ENCODE results near the gene TIMD4. TPM values are rescaled to one million over a fixed set of nuclear protein-coding genes. Genes with fewer than 3 reads are reported as not detected.

TIMD4 gene
- total RNA-seq, 1 experiment from 2014 or later = not detected

GRCh38 chr5:156949424-156949823 lies 13.6 kb downstream of the TIMD4 start:
- H3K36me3 Mint-ChIP-seq (ENCODE audit: insufficient read depth in 1 of 3, low read depth in 3 of 3) = no peaks in the 10 kb centered on the region; a peak in 1 of 7 replicates
- H2AK5ac ChIP-seq (ENCODE audit: insufficient read length, low read length) = no peak overlapping the region
- no peak overlapping the region for H4K5ac ChIP-seq (ENCODE audit: insufficient read length, low read depth, low read length)
- H2AFZ ChIP-seq (ENCODE audit: low read length) = peak overlapping the region; percentile 27
- H3K23ac ChIP-seq (ENCODE audit: insufficient read length, low read depth, low read length) = no peak overlapping the region
- no peaks in the 10 kb centered on the region for H3K23me2 ChIP-seq (ENCODE audit: insufficient read length, low read depth, low read length, poor library complexity, severe bottlenecking)
- H3K9ac ChIP-seq (ENCODE audit: extremely low read depth, insufficient read length, low read length) = no peak overlapping the region
- H3K4me3 Mint-ChIP-seq = no peak overlapping the region
- H3K4ac ChIP-seq (ENCODE audit: low read depth, low read length) = no peak overlapping the region
- peaks cover 0 to 3% of the 10 kb centered on the region in 2 experiments; a peak in 3 of 4 replicates for H3K4me1 Mint-ChIP-seq
- H3K27ac ChIP-seq (ENCODE audit: insufficient read length, low read depth, low read length) = no peak overlapping the region
- peak overlapping the region in 1 of 3 experiments; percentile 38; a peak in 3 of 7 replicates for H3K27ac Mint-ChIP-seq
- no peak overlapping the region for H3K18ac ChIP-seq (ENCODE audit: insufficient read length, low read depth, low read length)
- H3K14ac ChIP-seq (ENCODE audit: insufficient read depth, low read length) = no peak overlapping the region
- DNase-seq = no peak
- no peak overlapping the region for H3T11ph ChIP-seq (ENCODE audit: low read length)
- H2BK5ac ChIP-seq (ENCODE audit: insufficient read length, low read length) = no peak overlapping the region
- H3K4me1 ChIP-seq (ENCODE audit: insufficient read depth, low read length) = no peaks in the 10 kb centered on the region; the same call in 1 of the 2 replicates
- H3K27me3 ChIP-seq (ENCODE audit: insufficient read depth, low read length) = no peaks in the 10 kb centered on the region
- no peak overlapping the region for H4K8ac ChIP-seq (replicated peaks; ENCODE audit: insufficient read length, low read depth, low read length)
- H4K91ac ChIP-seq (ENCODE audit: insufficient read length, low read depth, low read length) = no peak overlapping the region
- no peak overlapping the region for H3K56ac ChIP-seq (ENCODE audit: insufficient read length, low read depth, low read length)
- H2BK20ac ChIP-seq (ENCODE audit: low read depth, low read length, poor library complexity, severe bottlenecking) = no peak overlapping the region
- no peaks in the 10 kb centered on the region for H3K79me2 ChIP-seq (ENCODE audit: insufficient read depth, low read length)
- H4K20me1 ChIP-seq (ENCODE audit: control insufficient read depth, insufficient read depth, insufficient read length) = no peaks in the 10 kb centered on the region
- no peaks in the 10 kb centered on the region for H3K9me3 Mint-ChIP-seq
- no peaks in the 10 kb centered on the region for H3K79me1 ChIP-seq (ENCODE audit: insufficient read depth, low read depth, low read length, poor library complexity, severe bottlenecking)
- no peaks in the 10 kb centered on the region for H3K9me3 ChIP-seq (ENCODE audit: control insufficient read depth, low read depth, low read length)
- H2BK120ac ChIP-seq (ENCODE audit: low read depth, low read length, poor library complexity, severe bottlenecking) = no peak overlapping the region
- H2BK15ac ChIP-seq (ENCODE audit: low read depth, low read length) = no peak overlapping the region
- no peak overlapping the region for H3K4me2 ChIP-seq (ENCODE audit: insufficient read depth, insufficient read length, low read length)
- no peak overlapping the region for H2BK12ac ChIP-seq (ENCODE audit: insufficient read length, low read depth, low read length)
- H3K27me3 Mint-ChIP-seq (ENCODE audit: low read depth) = no peaks in the 10 kb centered on the region
- no peak for TF ChIP-seq CTCF (conservative IDR thresholded peaks at IDR 0.05)

Data from H9 (cell line).